ENCODE measurements around the gene NLGN1. TPM values are rescaled to one million over a fixed set of nuclear protein-coding genes. Genes with fewer than 3 reads are reported as not detected.

The NLGN1 gene
- total and polyA plus RNA-seq, 12 donors = 0.88 to 19.9 (median 12.6) TPM

DNA sequence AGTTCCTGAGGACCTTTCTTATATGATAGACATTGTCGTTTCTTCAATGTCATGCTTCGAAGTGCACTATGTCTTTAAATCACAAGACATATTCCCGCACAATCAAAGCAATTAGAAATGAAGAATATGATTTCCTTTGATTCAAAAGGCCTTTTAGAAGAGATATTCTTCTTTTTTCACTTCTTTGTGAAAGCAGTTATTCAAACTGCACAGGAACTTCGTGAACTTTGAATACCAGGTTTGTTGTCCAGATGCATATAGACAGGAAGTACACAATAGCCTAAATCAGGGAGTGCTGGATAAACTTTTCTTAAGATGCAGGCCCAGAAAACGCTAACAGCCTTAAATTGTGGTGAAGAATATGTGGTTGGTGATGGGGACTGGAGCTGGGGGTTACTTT lies 870.5 kb downstream of the NLGN1 start:
- 77 to 85% methylated on average over 5 of the region's 5 CpGs for WGBS, 2 donors

GRCh38 chr3:174268586-174268985 lies 871.0 kb downstream of the NLGN1 start:
- WGBS, 2 donors = 73 to 80% methylated on average over 3 of the region's 3 CpGs
- intact Hi-C loops (cut with DNase I) = no loop called here
- TF ChIP-seq, protein P1, sequence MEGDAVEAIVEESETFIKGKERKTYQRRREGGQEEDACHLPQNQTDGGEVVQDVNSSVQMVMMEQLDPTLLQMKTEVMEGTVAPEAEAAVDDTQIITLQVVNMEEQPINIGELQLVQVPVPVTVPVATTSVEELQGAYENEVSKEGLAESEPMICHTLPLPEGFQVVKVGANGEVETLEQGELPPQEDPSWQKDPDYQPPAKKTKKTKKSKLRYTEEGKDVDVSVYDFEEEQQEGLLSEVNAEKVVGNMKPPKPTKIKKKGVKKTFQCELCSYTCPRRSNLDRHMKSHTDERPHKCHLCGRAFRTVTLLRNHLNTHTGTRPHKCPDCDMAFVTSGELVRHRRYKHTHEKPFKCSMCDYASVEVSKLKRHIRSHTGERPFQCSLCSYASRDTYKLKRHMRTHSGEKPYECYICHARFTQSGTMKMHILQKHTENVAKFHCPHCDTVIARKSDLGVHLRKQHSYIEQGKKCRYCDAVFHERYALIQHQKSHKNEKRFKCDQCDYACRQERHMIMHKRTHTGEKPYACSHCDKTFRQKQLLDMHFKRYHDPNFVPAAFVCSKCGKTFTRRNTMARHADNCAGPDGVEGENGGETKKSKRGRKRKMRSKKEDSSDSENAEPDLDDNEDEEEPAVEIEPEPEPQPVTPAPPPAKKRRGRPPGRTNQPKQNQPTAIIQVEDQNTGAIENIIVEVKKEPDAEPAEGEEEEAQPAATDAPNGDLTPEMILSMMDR (IDR thresholded peaks at IDR 0.05) = no peak

More for the DNA sequence above, 870.5 kb downstream of the NLGN1 start:
- Histone ChIP-seq H3K36me3 (no peaks in the 10 kb centered on the region), H3K4me1 (no peaks in the 10 kb centered on the region), H3K4me3 (no peak overlapping the region), H3K27ac (no peak overlapping the region), H3K9me3 (no peaks in the 10 kb centered on the region), H3K27me3 (no peaks in the 10 kb centered on the region)
- intact Hi-C loops (cut with DNase I) = no loop called here
- ATAC-seq (no peak), DNase-seq (no peak)
- TF ChIP-seq, protein P1 (IDR thresholded peaks at IDR 0.05) = no peak

GRCh38 chr3:174270841-174271240 lies 873.3 kb downstream of the NLGN1 start:
- intact Hi-C loops (cut with DNase I) = no loop called here
- no peaks in the 10 kb centered on the region for H3K4me1 ChIP-seq
- H3K9me3 ChIP-seq = no peaks in the 10 kb centered on the region
- DNase-seq = no peak
- no peak for ATAC-seq
- H3K27ac ChIP-seq = no peak overlapping the region
- H3K27me3 ChIP-seq = no peaks in the 10 kb centered on the region
- TF ChIP-seq, protein P1 (IDR thresholded peaks at IDR 0.05) = no peak
- no peak overlapping the region for H3K4me3 ChIP-seq
- WGBS, 2 donors = 63 to 83% methylated on average over 2 of the region's 2 CpGs
- no peaks in the 10 kb centered on the region for H3K36me3 ChIP-seq

More at GRCh38 chr3:174268586-174268985, 871.0 kb downstream of the NLGN1 start:
- Histone ChIP-seq H3K9me3 (no peaks in the 10 kb centered on the region), H3K4me1 (no peaks in the 10 kb centered on the region), H3K27ac (no peak overlapping the region), H3K27me3 (no peaks in the 10 kb centered on the region), H3K4me3 (no peak overlapping the region), H3K36me3 (no peaks in the 10 kb centered on the region)
- DNase-seq (no peak), ATAC-seq (no peak)

GRCh38 chr3:174275336-174275735 lies 877.8 kb downstream of the NLGN1 start:
- intact Hi-C loops (cut with DNase I) = no loop called here
- H3K4me1 ChIP-seq = no peaks in the 10 kb centered on the region
- H3K4me3 ChIP-seq = no peak overlapping the region
- DNase-seq = no peak
- ATAC-seq = no peak
- H3K36me3 ChIP-seq = no peaks in the 10 kb centered on the region
- TF ChIP-seq, protein P1 (IDR thresholded peaks at IDR 0.05) = no peak
- H3K27me3 ChIP-seq = no peaks in the 10 kb centered on the region
- H3K27ac ChIP-seq = no peak overlapping the region
- H3K9me3 ChIP-seq = no peaks in the 10 kb centered on the region
- WGBS, 2 donors = 75 to 94% methylated on average over 2 of the region's 2 CpGs

Measured in heart right ventricle (tissue), 16 donors.